Astrocyte (in vitro differentiated cells and primary cell): Measurements from ENCODE around the gene DLL4. TPM values are rescaled to one million over a fixed set of nuclear protein-coding genes. Genes with fewer than 3 reads are reported as not detected.

ENCODE experiments used
- DNase-seq: peaks from one replicate; pipeline ENCODE4 v3.0.0-alpha.2; 2010; ENCODE audit warnings: low read depth
- FAIRE-seq: peaks from 2 replicates; lab custom pipeline; 2011; peaks lifted over from hg19 to GRCh38; lab: Jason Lieb, UNC
- H2AFZ ChIP-seq: 2 replicates; pipeline ENCODE4 v1.6.0; 2012; ENCODE audit warnings: low read depth, low read length, inconsistent platforms
- H3K27ac ChIP-seq: 2 replicates; pipeline ENCODE4 v1.5.1; 2011; ENCODE audit warnings: low read depth, low read length, inconsistent platforms
- H3K27me3 ChIP-seq: 2 replicates; pipeline ENCODE4 v1.6.0; 2011; ENCODE audit warnings: low read length, inconsistent platforms; ENCODE audit not compliant: insufficient read depth
- H3K36me3 ChIP-seq: 2 replicates; pipeline ENCODE4 v1.5.1; 2011; ENCODE audit warnings: low read length, inconsistent platforms; ENCODE audit not compliant: insufficient read depth
- H3K4me1 ChIP-seq: 2 replicates; pipeline ENCODE4 v1.5.1; 2011; ENCODE audit warnings: low read length, inconsistent platforms; ENCODE audit not compliant: insufficient read depth
- H3K4me2 ChIP-seq: 2 replicates; pipeline ENCODE4 v1.6.0; 2012; ENCODE audit warnings: low read length, inconsistent platforms
- H3K4me3 ChIP-seq: 2 replicates; pipeline ENCODE4 v1.5.1; 2011; ENCODE audit warnings: low read depth, mild to moderate bottlenecking, low read length, inconsistent platforms; ENCODE audit not compliant: insufficient read depth
- H3K79me2 ChIP-seq: 2 replicates; pipeline ENCODE4 v1.6.0; 2012; ENCODE audit warnings: mild to moderate bottlenecking, low read length, inconsistent platforms; ENCODE audit not compliant: insufficient read depth
- H3K9ac ChIP-seq: 2 replicates; pipeline ENCODE4 v1.6.0; 2012; ENCODE audit warnings: mild to moderate bottlenecking, low read length, inconsistent platforms
- H3K9me3 ChIP-seq: 2 replicates; pipeline ENCODE4 v1.5.1; 2012; ENCODE audit warnings: low read depth, mild to moderate bottlenecking, low read length, inconsistent platforms; ENCODE audit not compliant: insufficient read depth
- H4K20me1 ChIP-seq: 2 replicates; pipeline ENCODE4 v1.6.0; 2012; ENCODE audit warnings: low read length, inconsistent platforms; ENCODE audit not compliant: insufficient read depth
- H3K27ac Mint-ChIP-seq: one replicate; pipeline ENCODE4 v1.8.0; 2021; ENCODE audit warnings: mild to moderate bottlenecking, mixed read lengths; ENCODE audit not compliant: unreplicated experiment
- H3K27me3 Mint-ChIP-seq: one replicate; pipeline ENCODE4 v1.8.0; 2021; ENCODE audit warnings: low read depth, mixed read lengths; ENCODE audit not compliant: unreplicated experiment
- H3K36me3 Mint-ChIP-seq: one replicate; pipeline ENCODE4 v1.8.0; 2021; ENCODE audit warnings: low read depth, mixed read lengths; ENCODE audit not compliant: unreplicated experiment
- H3K4me1 Mint-ChIP-seq: one replicate; pipeline ENCODE4 v1.8.0; 2021; ENCODE audit warnings: low read depth, mixed read lengths; ENCODE audit not compliant: unreplicated experiment
- H3K4me3 Mint-ChIP-seq: one replicate; pipeline ENCODE4 v1.8.0; 2021; ENCODE audit warnings: mild to moderate bottlenecking, moderate library complexity, mixed read lengths; ENCODE audit not compliant: unreplicated experiment
- H3K9me3 Mint-ChIP-seq: one replicate; pipeline ENCODE4 v1.8.0; 2021; ENCODE audit warnings: mild to moderate bottlenecking, mixed read lengths; ENCODE audit not compliant: unreplicated experiment
- CTCF ChIP-seq: IDR thresholded peaks from 2 replicates; pipeline ENCODE4 v1.5.1; 2011; ENCODE audit warnings: low read depth, mild to moderate bottlenecking, inconsistent platforms, low read length, moderate library complexity; ENCODE audit not compliant: insufficient read depth
- EZH2 ChIP-seq: IDR thresholded peaks from 2 replicates; pipeline ENCODE4 v1.6.1; 2012; ENCODE audit warnings: mild to moderate bottlenecking, low read length, inconsistent platforms; ENCODE audit not compliant: insufficient read depth
- total RNA-seq: library from RNA; stranded (reverse); gene quantifications from 2 replicates; pipeline ENCODE4 v1.2.1, GENCODE V29; 2021

DLL4 gene
- total RNA-seq, 1 donor from 2014 or later, result 0.09 TPM

GRCh38 chr15:40900256-40901052 is 28.7 kb upstream of the DLL4 start:
- Mint-ChIP-seq H3K27ac (no peak overlapping the region), H3K4me3 (peak overlapping the region; percentile 60), H3K4me1 (peaks cover 8% of the 10 kb centered on the region), H3K27me3 (no peaks in the 10 kb centered on the region), H3K36me3 (peaks cover 19% of the 10 kb centered on the region), H3K9me3 (no peaks in the 10 kb centered on the region)
- Histone ChIP-seq H2AFZ (no peak overlapping the region), H3K36me3 (peaks cover 28% of the 10 kb centered on the region), H3K4me3 (no peak overlapping the region), H3K9ac (no peak overlapping the region), H3K9me3 (no peaks in the 10 kb centered on the region), H3K27me3 (no peaks in the 10 kb centered on the region), H3K4me2 (no peak overlapping the region), H4K20me1 (peaks cover 71% of the 10 kb centered on the region), H3K4me1 (peaks cover 6% of the 10 kb centered on the region), H3K79me2 (peaks cover 51% of the 10 kb centered on the region), H3K27ac (no peak overlapping the region)
- DNase-seq, result no peak
- FAIRE-seq, result no peak
- TF ChIP-seq EZH2, result no peak
- TF ChIP-seq CTCF, result no peak

DNA sequence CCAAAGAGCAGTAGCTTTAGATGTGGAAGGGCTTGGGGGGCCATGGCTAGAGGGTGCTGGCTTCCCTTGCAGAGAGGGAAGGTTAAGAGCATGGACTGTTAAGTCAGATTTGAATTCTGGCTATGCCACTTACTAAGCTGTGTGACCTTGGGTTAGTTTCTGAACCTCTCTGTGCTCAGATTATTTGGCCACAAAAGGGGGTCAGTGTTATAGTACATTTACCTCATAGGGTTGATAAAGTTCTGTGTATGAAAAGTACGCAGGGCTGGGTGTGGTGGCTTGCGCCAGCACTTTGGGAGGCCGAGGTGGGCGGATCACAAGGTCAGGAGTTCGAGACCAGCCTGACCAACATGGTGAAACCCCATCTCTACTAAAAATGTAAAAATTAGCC is 28.1 kb upstream of the DLL4 start:
- no peak overlapping the region for H3K4me3 ChIP-seq
- H3K36me3 ChIP-seq, result peaks cover 25% of the 10 kb centered on the region
- H3K27ac Mint-ChIP-seq, result no peak overlapping the region
- H2AFZ ChIP-seq, result no peak overlapping the region
- peaks cover 19% of the 10 kb centered on the region for H3K36me3 Mint-ChIP-seq
- H3K4me1 ChIP-seq, result peaks cover 8% of the 10 kb centered on the region
- H3K27ac ChIP-seq, result no peak overlapping the region
- FAIRE-seq (no peak), DNase-seq (no peak)
- peaks cover 45% of the 10 kb centered on the region for H3K79me2 ChIP-seq
- no peak overlapping the region for H3K4me2 ChIP-seq
- H3K9ac ChIP-seq, result no peak overlapping the region
- TF ChIP-seq CTCF (no peak), EZH2 (no peak)
- no peaks in the 10 kb centered on the region for H3K27me3 ChIP-seq
- H3K9me3 ChIP-seq, result no peaks in the 10 kb centered on the region
- H3K4me1 Mint-ChIP-seq, result peaks cover 2% of the 10 kb centered on the region
- H3K27me3 Mint-ChIP-seq, result no peaks in the 10 kb centered on the region
- peaks cover 71% of the 10 kb centered on the region for H4K20me1 ChIP-seq
- no peaks in the 10 kb centered on the region for H3K9me3 Mint-ChIP-seq
- peak overlapping the region; percentile 60 for H3K4me3 Mint-ChIP-seq
